Measurements from ENCODE around the gene TBC1D3I. TPM values are rescaled to one million over a fixed set of nuclear protein-coding genes. Genes with fewer than 3 reads are reported as not detected.
"Not testable (repeated sequence)": the region's sequence is repeated elsewhere in the genome, so short reads cannot be mapped to it uniquely, and the experiment has no call there.

TBC1D3I gene
- total and polyA plus RNA-seq, 7 donors = 0.45 TPM; not detected in 6

GRCh38 chr17:36214918-36215317, 49.5 kb downstream of the TBC1D3I start:
- no peaks in the 10 kb centered on the region for H3K4me1 ChIP-seq
- DNase-seq = no peak

GRCh38 chr17:36213695-36214094, 50.7 kb downstream of the TBC1D3I start:
- H3K27ac ChIP-seq = no peak overlapping the region
- H3K36me3 ChIP-seq = no peaks in the 10 kb centered on the region
- no peaks in the 10 kb centered on the region for H3K27me3 ChIP-seq
- TF ChIP-seq EP300 (IDR thresholded peaks at IDR 0.05) = no peak
- no peak for TF ChIP-seq POLR2AphosphoS5 (IDR thresholded peaks at IDR 0.05)
- no peak for TF ChIP-seq CTCF (IDR thresholded peaks at IDR 0.05)
- TF ChIP-seq POLR2A (IDR thresholded peaks at IDR 0.05) = no peak
- WGBS, 2 donors = 82 to 86% methylated on average over 3 of the region's 3 CpGs
- H3K4me3 ChIP-seq = no peak overlapping the region
- no peaks in the 10 kb centered on the region for H3K9me3 ChIP-seq
- no peaks in the 10 kb centered on the region for H3K4me1 ChIP-seq
- no peak for DNase-seq
- intact Hi-C loops (cut with DNase I) = no loop called here

More at GRCh38 chr17:36214918-36215317, 49.5 kb downstream of the TBC1D3I start:
- Histone ChIP-seq H3K4me3 (no peak overlapping the region), H3K27me3 (no peaks in the 10 kb centered on the region), H3K27ac (no peak overlapping the region), H3K36me3 (no peaks in the 10 kb centered on the region), H3K9me3 (no peaks in the 10 kb centered on the region)
- intact Hi-C loops (cut with DNase I) = no loop called here
- TF ChIP-seq POLR2AphosphoS5 (IDR thresholded peaks at IDR 0.05) (no peak), EP300 (IDR thresholded peaks at IDR 0.05) (no peak), CTCF (IDR thresholded peaks at IDR 0.05) (no peak), POLR2A (IDR thresholded peaks at IDR 0.05) (no peak)

GRCh38 chr17:36212966-36213365, 51.4 kb downstream of the TBC1D3I start:
- no peak for DNase-seq
- Histone ChIP-seq H3K36me3 (no peaks in the 10 kb centered on the region), H3K9me3 (no peaks in the 10 kb centered on the region), H3K4me1 (no peaks in the 10 kb centered on the region), H3K4me3 (no peak overlapping the region), H3K27ac (no peak overlapping the region), H3K27me3 (no peaks in the 10 kb centered on the region)
- intact Hi-C loops (cut with DNase I) = no loop called here
- TF ChIP-seq POLR2AphosphoS5 (IDR thresholded peaks at IDR 0.05) (no peak), CTCF (IDR thresholded peaks at IDR 0.05) (no peak), POLR2A (IDR thresholded peaks at IDR 0.05) (no peak), EP300 (IDR thresholded peaks at IDR 0.05) (no peak)
- 91 to 95% methylated on average over 3 of the region's 3 CpGs for WGBS, 2 donors

- Histone ChIP-seq H3K36me3 (no peaks in the 10 kb centered on the region), H3K27me3 (no peaks in the 10 kb centered on the region), H3K4me3 (no peak overlapping the region), H3K4me1 (no peaks in the 10 kb centered on the region), H3K27ac (no peak overlapping the region), H3K9me3 (no peaks in the 10 kb centered on the region)
- intact Hi-C loops (cut with DNase I) = no loop called here
- TF ChIP-seq POLR2AphosphoS5 (IDR thresholded peaks at IDR 0.05) = no peak
- no peak for TF ChIP-seq CTCF (IDR thresholded peaks at IDR 0.05)
- TF ChIP-seq EP300 (IDR thresholded peaks at IDR 0.05) = no peak
- no peak for TF ChIP-seq POLR2A (IDR thresholded peaks at IDR 0.05)
- no peak for DNase-seq
- WGBS, 2 donors = 40 to 82% methylated on average over 4 of the region's 4 CpGs
These were observed 52.1 kb downstream of the TBC1D3I start for GRCh38 chr17:36212272-36212605.

DNA sequence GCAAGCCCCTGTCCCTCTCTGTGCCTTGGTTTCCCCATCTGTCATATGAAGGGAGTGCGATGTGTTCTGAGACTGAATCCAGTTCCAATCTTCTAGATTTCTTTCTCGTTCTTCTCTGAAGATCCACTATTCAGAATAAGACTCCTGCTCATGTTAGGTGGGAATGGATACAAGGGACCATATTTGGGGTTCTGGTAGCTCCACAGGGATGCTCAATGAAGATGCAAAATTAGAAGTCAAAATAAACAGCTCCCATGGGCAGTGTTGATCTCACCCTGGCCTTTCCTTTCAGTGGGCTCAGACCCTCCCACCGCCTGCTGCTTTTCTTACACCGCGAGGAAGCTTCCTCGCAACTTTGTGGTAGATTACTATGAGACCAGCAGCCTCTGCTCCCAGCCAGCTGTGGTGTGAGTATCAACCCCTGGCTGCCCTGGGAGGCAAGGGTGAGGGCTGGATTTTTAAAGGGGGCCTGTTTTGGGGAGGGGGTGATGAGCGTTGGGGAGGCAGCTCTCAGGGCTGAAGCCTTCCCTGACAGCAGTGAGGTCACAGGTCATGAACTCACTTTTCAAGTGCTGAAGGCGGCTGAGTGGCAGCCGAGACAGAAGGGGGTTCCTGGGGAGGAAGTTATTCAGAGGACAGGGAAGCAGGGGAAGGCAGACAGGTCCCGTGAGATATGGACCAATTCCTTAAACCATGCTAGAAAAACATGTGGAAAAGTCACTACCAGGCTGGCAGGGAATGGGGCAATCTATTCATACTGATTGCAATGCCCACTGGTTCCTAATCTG, 52.7 kb downstream of the TBC1D3I start:
- H3K4me1 ChIP-seq; H3K36me3 ChIP-seq; DNase-seq; H3K27me3 ChIP-seq; H3K9me3 ChIP-seq; H3K4me3 ChIP-seq; intact Hi-C loops (cut with DNase I); H3K27ac ChIP-seq: not testable (repeated sequence)
- 56 to 69% methylated on average over 9 of the region's 10 CpGs for WGBS, 2 donors

DNA sequence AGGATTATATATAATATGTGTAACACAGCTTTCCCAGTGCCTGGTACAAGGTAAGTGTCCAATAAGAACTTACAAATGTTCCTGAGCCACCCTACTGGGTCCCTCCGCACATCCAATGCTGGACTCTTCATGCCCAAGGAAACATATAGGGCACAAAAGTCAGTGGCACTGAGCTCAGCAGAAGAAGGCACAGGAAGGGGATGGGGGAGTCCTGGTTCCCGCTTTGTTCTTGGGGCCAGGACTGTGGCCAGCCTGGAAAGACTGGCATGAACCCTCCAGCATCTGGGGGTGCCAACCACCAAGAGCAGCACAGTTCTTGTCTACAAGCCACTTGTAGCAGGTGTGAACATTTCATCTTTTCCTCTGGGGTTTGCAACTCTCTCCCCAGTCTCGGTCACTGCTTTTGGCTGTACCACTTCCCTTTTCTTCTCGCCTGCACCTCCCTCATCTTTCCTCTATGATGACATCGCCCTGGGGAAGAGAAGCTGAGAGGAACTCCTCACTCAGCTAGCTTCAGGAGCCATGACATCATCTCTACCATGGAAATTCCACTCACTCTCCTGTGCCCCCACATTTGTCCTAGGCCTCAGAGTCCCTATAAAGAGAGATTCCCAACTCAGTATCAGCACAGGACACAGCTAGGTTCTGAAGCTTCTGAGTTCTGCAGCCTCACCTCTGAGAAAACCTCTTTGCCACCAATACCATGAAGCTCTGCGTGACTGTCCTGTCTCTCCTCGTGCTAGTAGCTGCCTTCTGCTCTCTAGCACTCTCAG, 53.7 kb downstream of the TBC1D3I start, which contains the start of gene CCL4L2:
CCL4L2 (plus strand) TSS at position 625 of the 773 bp plus-strand sequence.
- DNase-seq; H3K4me1 ChIP-seq; H3K27ac ChIP-seq; H3K9me3 ChIP-seq; H3K27me3 ChIP-seq; H3K36me3 ChIP-seq; H3K4me3 ChIP-seq; intact Hi-C loops (cut with DNase I): not testable (repeated sequence)
- WGBS, 2 donors = 51 to 84% methylated on average over 7 of the region's 7 CpGs
